ENCODE measurements around the gene KCNJ6. TPM values are rescaled to one million over a fixed set of nuclear protein-coding genes. Genes with fewer than 3 reads are reported as not detected.

KCNJ6 gene
- total RNA-seq, 1 donor from 2014 or later, result 2.6 TPM

GRCh38 chr21:37571442-37571841, 344.8 kb downstream of the KCNJ6 start:
- Mint-ChIP-seq H3K27me3 (ENCODE audit: low read depth, unreplicated experiment) (peaks cover 5% of the 10 kb centered on the region), H3K9me3 (ENCODE audit: unreplicated experiment) (peaks cover 11% of the 10 kb centered on the region), H3K27ac (ENCODE audit: unreplicated experiment) (peak overlapping the region; percentile 78), H3K36me3 (ENCODE audit: low read depth, unreplicated experiment) (peaks cover 1% of the 10 kb centered on the region), H3K4me1 (ENCODE audit: low read depth, unreplicated experiment) (peaks cover 9% of the 10 kb centered on the region), H3K4me3 (ENCODE audit: unreplicated experiment) (no peak overlapping the region)
- no peak overlapping the region for H3K4me2 ChIP-seq (ENCODE audit: low read length)
- H2AFZ ChIP-seq (ENCODE audit: low read depth, low read length), result no peak overlapping the region
- H3K4me1 ChIP-seq (ENCODE audit: insufficient read depth, low read length), result no peaks in the 10 kb centered on the region
- no peaks in the 10 kb centered on the region for H3K27me3 ChIP-seq (ENCODE audit: insufficient read depth, low read length)
- H4K20me1 ChIP-seq (ENCODE audit: insufficient read depth, low read length), result no peaks in the 10 kb centered on the region
- no peak for DNase-seq (ENCODE audit: low read depth)
- H3K9me3 ChIP-seq (ENCODE audit: insufficient read depth, low read depth, low read length), result no peaks in the 10 kb centered on the region
- no peak overlapping the region for H3K27ac ChIP-seq (ENCODE audit: low read depth, low read length)
- no peak for FAIRE-seq
- H3K4me3 ChIP-seq (ENCODE audit: insufficient read depth, low read depth, low read length), result no peak overlapping the region
- TF ChIP-seq EZH2 (IDR thresholded peaks at IDR 0.05; ENCODE audit: insufficient read depth, low read length), result no peak
- TF ChIP-seq, protein P1, sequence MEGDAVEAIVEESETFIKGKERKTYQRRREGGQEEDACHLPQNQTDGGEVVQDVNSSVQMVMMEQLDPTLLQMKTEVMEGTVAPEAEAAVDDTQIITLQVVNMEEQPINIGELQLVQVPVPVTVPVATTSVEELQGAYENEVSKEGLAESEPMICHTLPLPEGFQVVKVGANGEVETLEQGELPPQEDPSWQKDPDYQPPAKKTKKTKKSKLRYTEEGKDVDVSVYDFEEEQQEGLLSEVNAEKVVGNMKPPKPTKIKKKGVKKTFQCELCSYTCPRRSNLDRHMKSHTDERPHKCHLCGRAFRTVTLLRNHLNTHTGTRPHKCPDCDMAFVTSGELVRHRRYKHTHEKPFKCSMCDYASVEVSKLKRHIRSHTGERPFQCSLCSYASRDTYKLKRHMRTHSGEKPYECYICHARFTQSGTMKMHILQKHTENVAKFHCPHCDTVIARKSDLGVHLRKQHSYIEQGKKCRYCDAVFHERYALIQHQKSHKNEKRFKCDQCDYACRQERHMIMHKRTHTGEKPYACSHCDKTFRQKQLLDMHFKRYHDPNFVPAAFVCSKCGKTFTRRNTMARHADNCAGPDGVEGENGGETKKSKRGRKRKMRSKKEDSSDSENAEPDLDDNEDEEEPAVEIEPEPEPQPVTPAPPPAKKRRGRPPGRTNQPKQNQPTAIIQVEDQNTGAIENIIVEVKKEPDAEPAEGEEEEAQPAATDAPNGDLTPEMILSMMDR (IDR thresholded peaks at IDR 0.05; ENCODE audit: insufficient read depth, low read depth, low read length), result no peak
- no peak overlapping the region for H3K9ac ChIP-seq (ENCODE audit: low read length)
- H3K36me3 ChIP-seq (ENCODE audit: insufficient read depth, low read length), result no peaks in the 10 kb centered on the region
- no peaks in the 10 kb centered on the region for H3K79me2 ChIP-seq (ENCODE audit: insufficient read depth, low read length)

DNA sequence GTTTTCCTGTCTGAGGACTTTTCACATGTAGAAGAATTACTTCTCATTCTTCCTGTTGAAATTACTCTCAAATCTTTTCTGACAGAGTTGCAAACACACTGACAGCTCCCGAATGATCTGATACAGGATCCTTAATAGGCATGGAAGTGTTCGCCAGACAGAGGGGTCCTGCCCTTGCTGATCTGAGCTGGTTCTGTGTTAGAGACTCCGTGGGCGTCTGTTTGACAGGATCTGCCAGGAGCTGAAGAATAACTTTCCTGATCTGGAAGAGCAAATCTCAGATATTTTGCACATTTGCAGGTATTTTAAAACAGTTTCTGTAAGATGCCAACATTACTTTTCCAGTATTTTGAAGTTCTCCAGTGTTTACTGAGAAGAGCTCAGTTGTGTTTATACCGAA, 347.3 kb downstream of the KCNJ6 start:
- no peak overlapping the region for H2AFZ ChIP-seq (ENCODE audit: low read depth, low read length)
- FAIRE-seq (no peak), DNase-seq (ENCODE audit: low read depth) (no peak)
- no peak overlapping the region for H3K4me3 ChIP-seq (ENCODE audit: insufficient read depth, low read depth, low read length)
- no peaks in the 10 kb centered on the region for H3K36me3 ChIP-seq (ENCODE audit: insufficient read depth, low read length)
- Mint-ChIP-seq H3K9me3 (ENCODE audit: unreplicated experiment) (peaks cover 11% of the 10 kb centered on the region), H3K4me3 (ENCODE audit: unreplicated experiment) (no peak overlapping the region), H3K4me1 (ENCODE audit: low read depth, unreplicated experiment) (peaks cover 25% of the 10 kb centered on the region), H3K27me3 (ENCODE audit: low read depth, unreplicated experiment) (peaks cover 2% of the 10 kb centered on the region), H3K27ac (ENCODE audit: unreplicated experiment) (no peak overlapping the region), H3K36me3 (ENCODE audit: low read depth, unreplicated experiment) (peaks cover 1% of the 10 kb centered on the region)
- H3K27me3 ChIP-seq (ENCODE audit: insufficient read depth, low read length), result no peaks in the 10 kb centered on the region
- H3K9me3 ChIP-seq (ENCODE audit: insufficient read depth, low read depth, low read length), result no peaks in the 10 kb centered on the region
- no peak overlapping the region for H3K27ac ChIP-seq (ENCODE audit: low read depth, low read length)
- H3K9ac ChIP-seq (ENCODE audit: low read length), result no peak overlapping the region
- H3K4me1 ChIP-seq (ENCODE audit: insufficient read depth, low read length), result peaks cover 11% of the 10 kb centered on the region
- H4K20me1 ChIP-seq (ENCODE audit: insufficient read depth, low read length), result no peaks in the 10 kb centered on the region
- TF ChIP-seq EZH2 (IDR thresholded peaks at IDR 0.05; ENCODE audit: insufficient read depth, low read length), result no peak
- TF ChIP-seq, protein P1 (IDR thresholded peaks at IDR 0.05; ENCODE audit: insufficient read depth, low read depth, low read length), result no peak
- H3K4me2 ChIP-seq (ENCODE audit: low read length), result no peak overlapping the region
- no peaks in the 10 kb centered on the region for H3K79me2 ChIP-seq (ENCODE audit: insufficient read depth, low read length)

GRCh38 chr21:37568415-37568814, 347.8 kb downstream of the KCNJ6 start:
- Histone ChIP-seq H3K9ac (ENCODE audit: low read length) (no peak overlapping the region), H3K36me3 (ENCODE audit: insufficient read depth, low read length) (no peaks in the 10 kb centered on the region), H3K4me2 (ENCODE audit: low read length) (no peak overlapping the region), H3K9me3 (ENCODE audit: insufficient read depth, low read depth, low read length) (no peaks in the 10 kb centered on the region), H2AFZ (ENCODE audit: low read depth, low read length) (no peak overlapping the region), H3K4me3 (ENCODE audit: insufficient read depth, low read depth, low read length) (no peak overlapping the region), H3K27me3 (ENCODE audit: insufficient read depth, low read length) (no peaks in the 10 kb centered on the region), H3K4me1 (ENCODE audit: insufficient read depth, low read length) (peaks cover 14% of the 10 kb centered on the region), H4K20me1 (ENCODE audit: insufficient read depth, low read length) (no peaks in the 10 kb centered on the region), H3K79me2 (ENCODE audit: insufficient read depth, low read length) (no peaks in the 10 kb centered on the region), H3K27ac (ENCODE audit: low read depth, low read length) (no peak overlapping the region)
- no peak for TF ChIP-seq EZH2 (IDR thresholded peaks at IDR 0.05; ENCODE audit: insufficient read depth, low read length)
- TF ChIP-seq, protein P1 (IDR thresholded peaks at IDR 0.05; ENCODE audit: insufficient read depth, low read depth, low read length), result no peak
- H3K9me3 Mint-ChIP-seq (ENCODE audit: unreplicated experiment), result peaks cover 11% of the 10 kb centered on the region
- H3K4me3 Mint-ChIP-seq (ENCODE audit: unreplicated experiment), result no peak overlapping the region
- no peak overlapping the region for H3K27ac Mint-ChIP-seq (ENCODE audit: unreplicated experiment)
- no peaks in the 10 kb centered on the region for H3K36me3 Mint-ChIP-seq (ENCODE audit: low read depth, unreplicated experiment)
- peaks cover 2% of the 10 kb centered on the region for H3K27me3 Mint-ChIP-seq (ENCODE audit: low read depth, unreplicated experiment)
- peaks cover 26% of the 10 kb centered on the region for H3K4me1 Mint-ChIP-seq (ENCODE audit: low read depth, unreplicated experiment)
- DNase-seq (ENCODE audit: low read depth) (no peak), FAIRE-seq (no peak)

Data from astrocyte (in vitro differentiated cells and primary cell).